ENCODE measurements around the gene LILRA2.
"Not testable (repeated sequence)": the region's sequence is repeated elsewhere in the genome, so short reads cannot be mapped to it uniquely, and the experiment has no call there.

LILRA2 gene

GRCh38 chr19:54571715-54572615 lies 1.6 kb upstream of the LILRA2 start:
- DNase-seq (ENCODE audit: low spot score), result not testable (repeated sequence)

DNA sequence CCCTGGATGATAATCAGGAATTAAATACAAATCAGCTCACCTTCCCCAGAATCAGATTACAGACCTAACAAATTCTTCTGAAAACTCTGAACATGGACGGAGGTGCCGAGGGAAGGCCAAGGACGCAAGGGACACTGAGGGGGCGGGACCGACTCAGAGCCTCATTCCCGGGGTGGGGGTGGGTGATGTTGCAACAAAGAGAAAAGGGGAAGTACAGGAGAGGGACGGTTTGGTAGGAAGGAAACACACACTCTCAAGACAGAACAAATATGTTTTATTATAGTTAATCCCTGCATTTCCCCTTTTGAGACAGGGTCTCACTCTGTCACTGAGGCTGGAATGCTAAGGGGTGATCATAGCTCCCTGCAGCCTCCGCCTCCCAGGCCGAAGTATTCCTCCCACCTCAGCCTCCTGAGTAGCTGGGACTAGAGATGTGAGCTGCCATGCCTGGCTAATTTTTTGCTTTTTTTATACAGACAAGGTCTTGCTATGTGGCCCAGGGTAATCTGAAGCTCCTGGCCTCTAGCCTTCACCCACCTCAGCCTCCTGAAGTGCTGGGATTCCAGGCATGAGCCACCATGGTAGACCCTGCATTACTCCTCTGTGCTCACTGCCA lies 786 bp upstream of the LILRA2 start:
- DNase-seq (ENCODE audit: low spot score), result no peak

DNA sequence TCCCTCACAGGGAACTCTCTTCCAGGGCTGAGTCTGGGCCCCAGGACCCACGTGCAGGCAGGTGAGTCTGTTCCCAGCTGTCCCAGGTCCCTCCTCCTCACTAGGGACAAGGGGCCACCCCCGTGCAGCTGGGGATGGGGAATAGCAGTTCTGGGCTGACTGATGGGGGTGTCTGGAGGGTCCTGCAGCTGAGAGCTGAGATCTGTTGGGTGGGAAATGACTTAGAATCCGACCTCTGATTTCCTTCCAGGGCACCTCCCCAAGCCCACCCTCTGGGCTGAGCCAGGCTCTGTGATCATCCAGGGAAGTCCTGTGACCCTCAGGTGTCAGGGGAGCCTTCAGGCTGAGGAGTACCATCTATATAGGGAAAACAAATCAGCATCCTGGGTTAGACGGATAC lies 461 bp downstream of the LILRA2 start:
- no peak for DNase-seq (ENCODE audit: low spot score)

- DNase-seq (ENCODE audit: low spot score), result no peak
Observed at GRCh38 chr19:54574527-54575056, 1.0 kb downstream of the LILRA2 start.

- DNase-seq (ENCODE audit: low spot score), result not testable (repeated sequence)
Observed at GRCh38 chr19:54575205-54575604, 1.6 kb downstream of the LILRA2 start.

- DNase-seq (ENCODE audit: low spot score), result no peak
Observed at GRCh38 chr19:54576411-54576976, 2.9 kb downstream of the LILRA2 start.

DNA sequence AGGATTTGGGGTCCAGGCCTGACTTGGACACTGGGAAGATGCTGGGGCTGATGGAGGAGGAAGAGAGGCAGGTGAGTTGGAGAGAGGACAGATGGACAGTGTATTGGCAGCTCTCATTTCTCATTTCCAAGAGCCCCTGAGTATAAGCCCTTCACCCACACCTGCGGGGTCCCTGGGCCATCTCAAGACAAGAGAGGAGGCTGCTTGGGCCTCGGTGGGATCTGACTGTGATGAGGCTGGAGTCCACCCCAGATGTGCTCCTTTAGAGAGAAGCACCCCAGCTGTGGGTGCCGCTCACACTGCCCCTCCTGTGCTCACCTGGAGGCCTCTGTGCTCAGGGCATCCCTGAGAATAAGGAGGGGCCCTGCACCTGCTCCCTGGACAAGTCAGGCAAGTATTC lies 3.7 kb downstream of the LILRA2 start:
- DNase-seq (ENCODE audit: low spot score), result no peak

- not testable (repeated sequence) for DNase-seq (ENCODE audit: low spot score)
Observed at GRCh38 chr19:54578268-54578667, 4.7 kb downstream of the LILRA2 start.

- DNase-seq (ENCODE audit: low spot score), result no peak
Observed at GRCh38 chr19:54586397-54586796, 12.8 kb downstream of the LILRA2 start.

- no peak for DNase-seq (ENCODE audit: low spot score)
Observed at GRCh38 chr19:54587026-54587425, 13.4 kb downstream of the LILRA2 start.

DNA sequence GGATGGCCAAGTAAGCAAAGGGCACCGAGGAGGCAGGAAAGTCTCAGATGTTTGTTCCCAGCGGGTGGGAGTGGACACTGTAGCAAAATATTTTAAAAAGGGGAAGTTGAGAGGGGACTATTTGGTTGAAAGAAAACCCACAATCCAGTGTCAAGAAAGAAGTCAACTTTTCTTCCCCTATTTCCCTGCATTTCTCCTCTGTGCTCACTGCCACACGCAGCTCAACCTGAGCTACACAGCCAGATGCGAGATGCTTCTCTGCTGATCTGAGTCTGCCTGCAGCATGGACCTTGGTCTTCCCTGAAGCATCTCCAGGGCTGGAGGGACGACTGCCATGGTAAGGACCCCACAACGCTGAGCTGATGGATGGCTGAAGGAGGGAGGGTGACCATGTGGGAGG lies 19.9 kb downstream of the LILRA2 start, which contains the start of gene LILRA1:
TSS of gene LILRA1 (plus strand) at position 188 of the 400 bp plus-strand sequence. CDS start 613 bp downstream, outside the sequence.
- not testable (repeated sequence) for DNase-seq (ENCODE audit: low spot score)

DNA sequence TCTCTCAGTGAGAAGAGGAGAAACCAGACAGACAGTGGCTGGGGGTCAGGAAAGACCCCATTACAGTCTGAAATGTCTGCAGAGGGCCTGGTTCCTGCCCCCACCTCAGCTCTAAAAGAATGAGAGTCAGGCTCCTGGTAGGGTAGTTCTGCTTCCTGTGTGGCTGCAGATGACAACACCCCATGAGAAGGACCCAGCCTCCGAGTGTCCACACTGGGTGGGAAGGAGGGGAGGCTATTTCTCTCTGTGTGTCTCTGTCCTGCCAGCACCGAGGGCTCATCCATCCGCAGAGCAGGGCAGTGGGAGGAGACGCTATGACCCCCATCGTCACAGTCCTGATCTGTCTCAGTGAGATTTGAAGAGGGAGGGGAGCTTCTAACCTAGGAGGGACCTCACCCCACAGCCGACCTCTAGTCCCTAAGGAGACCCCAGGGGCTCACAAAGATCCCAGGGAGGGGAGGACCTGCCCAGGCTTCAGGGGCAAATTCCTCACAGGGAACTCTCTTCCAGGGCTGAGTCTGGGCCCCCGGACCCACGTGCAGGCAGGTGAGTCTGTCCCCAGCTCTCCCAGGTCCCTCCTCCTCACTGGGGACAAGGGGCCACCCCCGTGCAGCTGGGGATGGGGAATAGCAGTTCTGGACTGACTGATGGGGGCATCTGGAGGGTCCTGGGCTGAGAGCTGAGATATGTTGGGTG lies 20.5 kb downstream of the LILRA2 start:
- DNase-seq (ENCODE audit: low spot score), result not testable (repeated sequence)

GRCh38 chr19:54594737-54595136 lies 21.1 kb downstream of the LILRA2 start:
- no peak for DNase-seq (ENCODE audit: low spot score)

DNA sequence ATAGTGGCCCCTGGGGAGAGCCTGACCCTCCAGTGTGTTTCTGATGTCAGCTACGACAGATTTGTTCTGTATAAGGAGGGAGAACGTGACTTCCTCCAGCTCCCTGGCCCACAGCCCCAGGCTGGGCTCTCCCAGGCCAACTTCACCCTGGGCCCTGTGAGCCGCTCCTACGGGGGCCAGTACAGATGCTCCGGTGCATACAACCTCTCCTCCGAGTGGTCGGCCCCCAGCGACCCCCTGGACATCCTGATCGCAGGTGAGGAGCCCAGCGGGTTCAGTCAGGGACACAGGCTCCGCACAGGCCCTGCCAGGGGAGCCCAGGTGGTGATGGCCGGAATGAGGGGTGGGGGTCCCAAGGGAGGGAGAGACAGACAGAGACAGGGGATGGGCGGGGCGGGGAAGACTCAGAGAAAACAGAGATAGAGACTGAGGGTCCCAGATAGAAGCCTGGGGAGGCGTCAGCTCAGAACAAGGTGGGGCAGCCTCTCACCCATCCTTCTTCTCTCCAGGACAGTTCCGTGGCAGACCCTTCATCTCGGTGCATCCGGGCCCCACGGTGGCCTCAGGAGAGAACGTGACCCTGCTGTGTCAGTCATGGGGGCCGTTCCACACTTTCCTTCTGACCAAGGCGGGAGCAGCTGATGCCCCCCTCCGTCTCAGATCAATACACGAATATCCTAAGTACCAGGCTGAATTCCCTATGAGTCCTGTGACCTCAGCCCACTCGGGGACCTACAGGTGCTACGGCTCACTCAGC lies 22.3 kb downstream of the LILRA2 start:
- not testable (repeated sequence) for DNase-seq (ENCODE audit: low spot score)

DNA sequence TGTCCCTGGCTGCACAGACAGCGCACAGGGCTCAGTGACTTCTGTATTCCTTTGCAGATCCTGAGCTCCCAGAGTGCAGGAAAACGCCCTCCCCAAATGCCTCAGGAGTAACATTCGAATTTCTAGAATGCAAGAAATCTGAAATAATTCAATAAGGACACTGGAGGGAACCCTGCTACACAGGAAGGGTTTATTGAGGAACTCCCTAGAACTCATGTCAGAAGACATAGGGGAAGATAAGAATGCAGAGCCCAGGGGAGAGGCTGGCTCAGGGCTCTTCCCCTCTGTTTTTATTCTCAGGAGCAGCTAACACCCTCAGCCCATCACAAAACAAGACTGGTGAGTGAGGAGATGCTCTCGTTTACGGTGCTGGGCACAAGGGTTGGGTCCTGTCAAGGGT lies 26.6 kb downstream of the LILRA2 start:
- DNase-seq (ENCODE audit: low spot score), result no peak

- DNase-seq (ENCODE audit: low spot score), result no peak
Observed at GRCh38 chr19:54606230-54606629, 32.6 kb downstream of the LILRA2 start.

- no peak for DNase-seq (ENCODE audit: low spot score)
Observed at GRCh38 chr19:54606891-54607784, 33.5 kb downstream of the LILRA2 start.

DNA sequence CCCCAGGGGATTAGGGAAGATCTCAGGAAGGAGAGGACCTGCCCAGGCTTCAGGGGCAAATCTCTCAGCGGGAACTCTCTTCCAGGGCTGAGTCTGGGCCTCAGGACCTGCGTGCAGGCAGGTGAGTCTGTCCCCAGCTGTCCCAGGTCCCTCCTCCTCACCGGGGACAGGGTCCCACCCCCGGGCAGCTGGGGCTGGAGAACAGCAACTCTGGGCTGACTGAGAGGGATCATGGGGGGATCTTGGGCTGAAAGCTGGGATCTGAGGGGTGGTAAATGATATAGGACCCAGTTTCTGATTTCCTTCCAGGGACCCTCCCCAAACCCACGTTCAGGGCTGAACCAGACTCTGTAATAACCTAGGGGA lies 34.2 kb downstream of the LILRA2 start:
- no peak for DNase-seq (ENCODE audit: low spot score)

DNA sequence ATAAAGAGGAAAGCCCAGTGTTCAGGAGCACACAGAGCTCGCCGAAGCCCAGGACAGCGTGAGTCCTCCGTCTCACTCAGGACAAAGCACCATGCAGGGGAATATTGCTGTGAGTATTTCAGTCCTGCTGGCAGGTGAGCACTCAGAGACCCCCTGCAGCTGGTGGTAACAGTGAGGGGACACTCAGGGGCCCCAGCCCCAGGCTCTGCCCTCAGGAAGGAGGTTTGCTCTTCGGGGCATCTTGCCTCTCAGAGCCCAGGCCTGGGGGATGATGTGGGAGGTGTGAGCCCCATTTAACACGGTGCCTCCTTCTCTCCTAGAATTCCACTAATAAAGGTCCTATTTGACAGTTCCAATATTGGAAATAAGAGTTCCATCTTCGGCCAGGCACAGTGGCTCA lies 34.6 kb downstream of the LILRA2 start:
- no peak for DNase-seq (ENCODE audit: low spot score)

DNA sequence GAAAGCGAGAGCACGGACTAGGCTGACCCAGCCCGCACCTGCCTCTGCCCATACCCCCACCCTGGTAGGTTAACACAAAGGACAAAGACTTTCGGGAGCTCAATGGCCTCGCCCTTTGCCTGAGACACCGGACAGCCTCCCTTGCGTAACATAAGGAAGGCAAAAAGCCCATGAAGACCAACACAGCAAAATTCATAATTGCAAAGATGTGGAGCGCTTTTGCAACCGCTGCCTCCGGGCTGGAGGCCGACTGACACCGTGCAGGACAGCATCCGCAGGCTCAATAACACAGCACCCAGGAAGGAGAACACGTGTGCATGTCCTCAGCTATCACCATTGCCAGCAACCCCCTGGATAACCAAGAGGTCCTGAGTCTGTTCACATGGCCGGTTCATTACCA lies 35.2 kb downstream of the LILRA2 start:
- DNase-seq (ENCODE audit: low spot score), result no peak

Measured in GM03348 (cell line).